HEK293 (cell line): Measurements from ENCODE around the gene BCL11A.

Experiments used
- CTCF ChIP-seq: fragments of 450-650 bp; formaldehyde crosslinking; IDR thresholded peaks from 2 replicates; pipeline ENCODE4 v1.5.1; 2016; ENCODE audit warnings: missing biosample characterization, missing genetic modification characterization
- PATZ1 ChIP-seq: fragments of 450-650 bp; formaldehyde crosslinking; IDR thresholded peaks from 2 replicates; pipeline ENCODE4 v1.5.1; 2016; ENCODE audit warnings: missing biosample characterization, missing genetic modification characterization
- REST ChIP-seq: fragments of 450-650 bp; formaldehyde crosslinking; IDR thresholded peaks from 2 replicates; pipeline ENCODE4 v1.5.1; 2016; ENCODE audit warnings: missing biosample characterization, missing genetic modification characterization
- ZBTB7A ChIP-seq: fragments of 450-650 bp; formaldehyde crosslinking; IDR thresholded peaks from 2 replicates; pipeline ENCODE4 v1.5.1; 2016; ENCODE audit warnings: low read depth, missing biosample characterization, missing genetic modification characterization
- ZNF248 ChIP-seq: fragments of 450-650 bp; formaldehyde crosslinking; IDR thresholded peaks from 2 replicates; pipeline ENCODE4 v1.5.1; 2017; ENCODE audit warnings: missing biosample characterization, missing genetic modification characterization
- ZNF280C ChIP-seq: fragments of 450-650 bp; formaldehyde crosslinking; IDR thresholded peaks from 2 replicates; pipeline ENCODE4 v1.5.1; 2016; ENCODE audit warnings: missing biosample characterization, missing genetic modification characterization
- ZNF335 ChIP-seq: fragments of 450-650 bp; formaldehyde crosslinking; conservative IDR thresholded peaks from 2 replicates; pipeline ENCODE4 v1.5.1; 2016; ENCODE audit warnings: missing biosample characterization, missing genetic modification characterization
- ZNF37A ChIP-seq: fragments of 450-650 bp; IDR thresholded peaks from 2 replicates; pipeline ENCODE4 v1.5.1; 2018; ENCODE audit warnings: missing biosample characterization, missing genetic modification characterization
- ZNF580 ChIP-seq: fragments of 450-650 bp; formaldehyde crosslinking; IDR thresholded peaks from 2 replicates; pipeline ENCODE4 v1.5.1; 2016; ENCODE audit warnings: missing biosample characterization, missing genetic modification characterization
- ZNF777 ChIP-seq: fragments of 450-650 bp; formaldehyde crosslinking; IDR thresholded peaks from 2 replicates; pipeline ENCODE4 v1.5.1; 2017; ENCODE audit warnings: missing biosample characterization, missing genetic modification characterization, borderline replicate concordance

GRCh38 chr2:60558536-60558935 lies 5.1 kb upstream of the BCL11A start:
- TF ChIP-seq CTCF (no peak), ZNF777 (no peak), ZNF37A (tag by site-specific recombination) (no peak), ZNF580 (tag by site-specific recombination) (no peak), ZNF248 (tag by site-specific recombination) (no peak), ZNF335 (tag by site-specific recombination) (no peak), ZNF280C (no peak), REST (no peak), ZBTB7A (no peak), PATZ1 (tag by site-specific recombination) (no peak)
